ENCODE data around the gene TSHZ2.

TSHZ2 gene

GRCh38 chr20:53422039-53422438 lies 449.9 kb downstream of the TSHZ2 start:
- Histone ChIP-seq H3K4me3 (ENCODE audit: low read depth, low read length) (no peak overlapping the region), H3K27ac (no peak overlapping the region), H3K27me3 (replicated peaks) (no peaks in the 10 kb centered on the region), H3K36me3 (replicated peaks) (no peaks in the 10 kb centered on the region)
- in situ Hi-C loops (cut with HindIII; ENCODE audit: low pct_ligation_motif_present, low sequenced_read_pairs) = no loop called here
- no peak for DNase-seq
- no peak for TF ChIP-seq CTCF (IDR thresholded peaks at IDR 0.05; ENCODE audit: low read depth, low read length, missing control alignments)

- Histone ChIP-seq H3K27me3 (replicated peaks) (no peaks in the 10 kb centered on the region), H3K27ac (no peak overlapping the region), H3K4me3 (ENCODE audit: low read depth, low read length) (no peak overlapping the region), H3K36me3 (replicated peaks) (no peaks in the 10 kb centered on the region)
- no peak for DNase-seq
- TF ChIP-seq CTCF (IDR thresholded peaks at IDR 0.05; ENCODE audit: low read depth, low read length, missing control alignments) = no peak
- in situ Hi-C loops (cut with HindIII; ENCODE audit: low pct_ligation_motif_present, low sequenced_read_pairs) = no loop called here
These were observed 451.5 kb downstream of the TSHZ2 start for GRCh38 chr20:53423587-53424146.

GRCh38 chr20:53425481-53425880 lies 453.3 kb downstream of the TSHZ2 start:
- no peaks in the 10 kb centered on the region for H3K36me3 ChIP-seq (replicated peaks)
- H3K27me3 ChIP-seq (replicated peaks) = no peaks in the 10 kb centered on the region
- in situ Hi-C loops (cut with HindIII; ENCODE audit: low pct_ligation_motif_present, low sequenced_read_pairs) = no loop called here
- TF ChIP-seq CTCF (IDR thresholded peaks at IDR 0.05; ENCODE audit: low read depth, low read length, missing control alignments) = no peak
- DNase-seq = no peak
- H3K27ac ChIP-seq = no peak overlapping the region
- no peak overlapping the region for H3K4me3 ChIP-seq (ENCODE audit: low read depth, low read length)

- no peak for DNase-seq
- Histone ChIP-seq H3K27me3 (replicated peaks) (no peaks in the 10 kb centered on the region), H3K27ac (no peak overlapping the region), H3K36me3 (replicated peaks) (no peaks in the 10 kb centered on the region), H3K4me3 (ENCODE audit: low read depth, low read length) (no peak overlapping the region)
- no peak for TF ChIP-seq CTCF (IDR thresholded peaks at IDR 0.05; ENCODE audit: low read depth, low read length, missing control alignments)
- in situ Hi-C loops (cut with HindIII; ENCODE audit: low pct_ligation_motif_present, low sequenced_read_pairs) = no loop called here
These were observed 453.8 kb downstream of the TSHZ2 start for GRCh38 chr20:53425941-53426340.

GRCh38 chr20:53426766-53427312 lies 454.7 kb downstream of the TSHZ2 start:
- DNase-seq = no peak
- no peaks in the 10 kb centered on the region for H3K36me3 ChIP-seq (replicated peaks)
- H3K27me3 ChIP-seq (replicated peaks) = no peaks in the 10 kb centered on the region
- no peak overlapping the region for H3K4me3 ChIP-seq (ENCODE audit: low read depth, low read length)
- no peak overlapping the region for H3K27ac ChIP-seq
- no peak for TF ChIP-seq CTCF (IDR thresholded peaks at IDR 0.05; ENCODE audit: low read depth, low read length, missing control alignments)
- in situ Hi-C loops (cut with HindIII; ENCODE audit: low pct_ligation_motif_present, low sequenced_read_pairs) = no loop called here

- in situ Hi-C loops (cut with HindIII; ENCODE audit: low pct_ligation_motif_present, low sequenced_read_pairs) = no loop called here
- no peak for TF ChIP-seq CTCF (IDR thresholded peaks at IDR 0.05; ENCODE audit: low read depth, low read length, missing control alignments)
- DNase-seq = no peak
These were observed 455.8 kb downstream of the TSHZ2 start for GRCh38 chr20:53427951-53428350.

More at GRCh38 chr20:53427951-53428350, 455.8 kb downstream of the TSHZ2 start:
- H3K27me3 ChIP-seq (replicated peaks) = no peaks in the 10 kb centered on the region
- H3K36me3 ChIP-seq (replicated peaks) = no peaks in the 10 kb centered on the region
- H3K27ac ChIP-seq = no peak overlapping the region
- H3K4me3 ChIP-seq (ENCODE audit: low read depth, low read length) = no peak overlapping the region
